Measurements from ENCODE around the gene BRCC3. TPM values are rescaled to one million over a fixed set of nuclear protein-coding genes. Genes with fewer than 3 reads are reported as not detected.

Gene BRCC3
- total RNA-seq, 1 donor from 2014 or later: 10.8 TPM

GRCh38 chrX:155068165-155068564, 3.1 kb upstream of the BRCC3 start:
- Histone ChIP-seq H3K27me3 (ENCODE audit: control insufficient read depth, insufficient read depth, low read length) (no peaks in the 10 kb centered on the region), H3K36me3 (ENCODE audit: control insufficient read depth, insufficient read depth, low read length) (no peaks in the 10 kb centered on the region), H3K4me3 (ENCODE audit: low read depth, low read length) (no peak overlapping the region)
- no peak for TF ChIP-seq CTCF (IDR thresholded peaks at IDR 0.05; ENCODE audit: insufficient read depth, low read length, poor library complexity, severe bottlenecking)
- DNase-seq (ENCODE audit: low read depth): no peak

- TF ChIP-seq CTCF (IDR thresholded peaks at IDR 0.05; ENCODE audit: insufficient read depth, low read length, poor library complexity, severe bottlenecking): no peak
- Histone ChIP-seq H3K36me3 (ENCODE audit: control insufficient read depth, insufficient read depth, low read length) (no peaks in the 10 kb centered on the region), H3K27me3 (ENCODE audit: control insufficient read depth, insufficient read depth, low read length) (no peaks in the 10 kb centered on the region), H3K4me3 (ENCODE audit: low read depth, low read length) (peak overlapping the region; percentile 10)
- no peak for DNase-seq (ENCODE audit: low read depth)
Measured at GRCh38 chrX:155069414-155069813, 1.9 kb upstream of the BRCC3 start.

- Histone ChIP-seq H3K36me3 (ENCODE audit: control insufficient read depth, insufficient read depth, low read length) (no peaks in the 10 kb centered on the region), H3K27me3 (ENCODE audit: control insufficient read depth, insufficient read depth, low read length) (no peaks in the 10 kb centered on the region), H3K4me3 (ENCODE audit: low read depth, low read length) (peak overlapping the region; percentile 59)
- DNase-seq (ENCODE audit: low read depth): no peak
- no peak for TF ChIP-seq CTCF (IDR thresholded peaks at IDR 0.05; ENCODE audit: insufficient read depth, low read length, poor library complexity, severe bottlenecking)
Measured at GRCh38 chrX:155070038-155070437, 1.3 kb upstream of the BRCC3 start.

- TF ChIP-seq CTCF (IDR thresholded peaks at IDR 0.05; ENCODE audit: insufficient read depth, low read length, poor library complexity, severe bottlenecking): no peak
- DNase-seq (ENCODE audit: low read depth): no peak
- H3K27me3 ChIP-seq (ENCODE audit: control insufficient read depth, insufficient read depth, low read length): no peaks in the 10 kb centered on the region
Measured at GRCh38 chrX:155070663-155070974, 689 bp upstream of the BRCC3 start.

GRCh38 chrX:155071694-155072280, 479 bp downstream of the BRCC3 start:
- no peaks in the 10 kb centered on the region for H3K36me3 ChIP-seq (ENCODE audit: control insufficient read depth, insufficient read depth, low read length)
- DNase-seq (ENCODE audit: low read depth): no peak
- H3K27me3 ChIP-seq (ENCODE audit: control insufficient read depth, insufficient read depth, low read length): no peaks in the 10 kb centered on the region
- no peak for TF ChIP-seq CTCF (IDR thresholded peaks at IDR 0.05; ENCODE audit: insufficient read depth, low read length, poor library complexity, severe bottlenecking)
- peak overlapping the region; percentile 73 for H3K4me3 ChIP-seq (ENCODE audit: low read depth, low read length)

More at GRCh38 chrX:155070663-155070974, 689 bp upstream of the BRCC3 start:
- H3K4me3 ChIP-seq (ENCODE audit: low read depth, low read length): peak overlapping the region; percentile 59
- H3K36me3 ChIP-seq (ENCODE audit: control insufficient read depth, insufficient read depth, low read length): no peaks in the 10 kb centered on the region

GRCh38 chrX:155086202-155086840, 15.0 kb downstream of the BRCC3 start:
- H3K27me3 ChIP-seq (ENCODE audit: control insufficient read depth, insufficient read depth, low read length): no peaks in the 10 kb centered on the region
- DNase-seq (ENCODE audit: low read depth): no peak

More at GRCh38 chrX:155086202-155086840, 15.0 kb downstream of the BRCC3 start:
- Histone ChIP-seq H3K36me3 (ENCODE audit: control insufficient read depth, insufficient read depth, low read length) (no peaks in the 10 kb centered on the region), H3K4me3 (ENCODE audit: low read depth, low read length) (no peak overlapping the region)
- TF ChIP-seq CTCF (IDR thresholded peaks at IDR 0.05; ENCODE audit: insufficient read depth, low read length, poor library complexity, severe bottlenecking): peak; percentile 50

All from kidney epithelial cell (primary cell).